ENCODE data around the gene FSD2.
"Not testable (repeated sequence)": the region's sequence is repeated elsewhere in the genome, so short reads cannot be mapped to it uniquely, and the experiment has no call there.

FSD2 gene

DNA sequence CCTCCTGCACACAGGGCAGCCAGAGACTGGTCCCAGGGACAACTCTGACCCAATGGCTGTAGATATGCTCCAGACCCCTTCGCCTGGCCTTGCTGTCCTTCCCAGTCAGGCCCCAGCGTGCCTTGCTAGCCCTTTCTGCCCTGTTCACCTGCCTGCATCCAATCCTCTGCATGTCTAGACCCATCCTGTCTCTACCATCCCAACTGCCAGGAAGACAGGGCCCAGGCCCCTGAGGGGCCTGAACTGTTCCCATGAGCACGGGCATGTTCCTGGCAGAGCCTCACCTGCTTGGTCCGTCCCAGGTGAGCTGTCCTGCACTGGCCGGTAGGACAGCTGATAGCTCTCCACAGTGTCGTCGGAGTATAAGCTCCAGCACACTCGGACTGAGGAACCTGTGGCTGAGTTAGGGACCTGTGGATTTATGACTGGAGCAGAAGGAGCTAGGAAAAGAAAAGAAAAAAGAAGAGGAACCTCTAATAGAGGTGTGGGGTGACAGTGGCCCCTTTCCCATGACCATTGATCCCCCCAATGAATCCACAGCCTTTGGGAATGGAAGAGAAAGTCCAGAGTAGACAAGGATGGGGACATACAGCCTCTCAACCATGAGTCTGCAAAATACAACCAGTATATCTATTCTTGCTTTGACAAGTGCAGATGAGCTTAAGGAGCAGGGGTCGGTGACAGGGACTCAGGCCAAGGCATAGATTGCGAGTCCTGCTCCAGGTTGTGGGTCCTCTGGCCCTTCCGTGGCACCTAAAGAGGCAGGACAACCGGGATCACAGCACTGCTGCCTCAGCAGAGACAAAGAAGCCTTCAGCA lies 33.9 kb downstream of the FSD2 start:
- no peak overlapping the region for H3K4me2 ChIP-seq (ENCODE audit: low read length)
- no peak overlapping the region for H3K9ac ChIP-seq (ENCODE audit: low read length)
- H2AFZ ChIP-seq (ENCODE audit: low read depth, low read length): no peak overlapping the region
- TF ChIP-seq EZH2phosphoT487 (IDR thresholded peaks at IDR 0.05; ENCODE audit: low read depth): no peak
- TF ChIP-seq, protein P1, sequence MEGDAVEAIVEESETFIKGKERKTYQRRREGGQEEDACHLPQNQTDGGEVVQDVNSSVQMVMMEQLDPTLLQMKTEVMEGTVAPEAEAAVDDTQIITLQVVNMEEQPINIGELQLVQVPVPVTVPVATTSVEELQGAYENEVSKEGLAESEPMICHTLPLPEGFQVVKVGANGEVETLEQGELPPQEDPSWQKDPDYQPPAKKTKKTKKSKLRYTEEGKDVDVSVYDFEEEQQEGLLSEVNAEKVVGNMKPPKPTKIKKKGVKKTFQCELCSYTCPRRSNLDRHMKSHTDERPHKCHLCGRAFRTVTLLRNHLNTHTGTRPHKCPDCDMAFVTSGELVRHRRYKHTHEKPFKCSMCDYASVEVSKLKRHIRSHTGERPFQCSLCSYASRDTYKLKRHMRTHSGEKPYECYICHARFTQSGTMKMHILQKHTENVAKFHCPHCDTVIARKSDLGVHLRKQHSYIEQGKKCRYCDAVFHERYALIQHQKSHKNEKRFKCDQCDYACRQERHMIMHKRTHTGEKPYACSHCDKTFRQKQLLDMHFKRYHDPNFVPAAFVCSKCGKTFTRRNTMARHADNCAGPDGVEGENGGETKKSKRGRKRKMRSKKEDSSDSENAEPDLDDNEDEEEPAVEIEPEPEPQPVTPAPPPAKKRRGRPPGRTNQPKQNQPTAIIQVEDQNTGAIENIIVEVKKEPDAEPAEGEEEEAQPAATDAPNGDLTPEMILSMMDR (IDR thresholded peaks at IDR 0.05; ENCODE audit: low read depth, low read length): no peak
- H3K4me1 ChIP-seq (ENCODE audit: low read length): no peaks in the 10 kb centered on the region
- H3K27me3 ChIP-seq (ENCODE audit: low read depth, low read length): no peaks in the 10 kb centered on the region
- no peaks in the 10 kb centered on the region; the same call in 1 of the 2 replicates for H4K20me1 ChIP-seq (ENCODE audit: insufficient read depth, low read length)
- no peak overlapping the region for H3K27ac ChIP-seq (ENCODE audit: low read length)
- H3K79me2 ChIP-seq (ENCODE audit: low read length): no peaks in the 10 kb centered on the region
- H3K36me3 ChIP-seq (replicated peaks; ENCODE audit: low read depth, low read length): peaks cover 6% of the 10 kb centered on the region
- no peak overlapping the region for H3K4me3 ChIP-seq (ENCODE audit: low read length)
- H3K9me3 ChIP-seq (ENCODE audit: insufficient read depth, low read length): no peaks in the 10 kb centered on the region

DNA sequence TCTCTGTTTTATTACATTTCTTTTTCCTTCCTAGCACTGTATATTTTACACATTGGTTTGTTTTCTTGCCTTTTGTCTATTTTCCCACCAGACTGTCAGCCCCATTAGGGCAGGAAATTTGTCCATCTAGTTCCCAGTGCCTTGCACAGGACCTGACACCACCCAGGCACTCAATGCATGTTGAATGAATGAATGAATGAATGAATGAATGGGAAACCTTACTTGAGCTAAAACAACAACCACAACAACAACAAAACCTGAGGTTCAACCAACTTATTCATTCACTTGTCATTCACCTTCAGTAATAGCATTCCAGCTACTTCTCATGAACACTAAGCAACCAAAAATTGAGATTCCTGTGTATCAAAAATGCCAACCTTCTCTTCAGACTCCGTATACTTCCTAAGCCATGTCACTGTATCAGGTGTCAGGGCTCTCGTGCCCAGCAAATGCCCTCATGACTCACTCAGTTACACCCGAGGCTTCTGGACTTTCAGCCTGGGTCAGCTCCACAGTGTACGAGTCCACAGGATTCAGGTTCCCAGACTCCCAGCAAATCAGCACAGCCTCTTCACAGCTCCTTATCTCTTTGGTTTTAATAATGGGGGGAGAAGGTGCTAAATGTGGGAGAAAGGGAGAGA lies 37.3 kb downstream of the FSD2 start:
- Histone ChIP-seq H3K4me3 (ENCODE audit: low read length) (no peak overlapping the region), H3K4me2 (ENCODE audit: low read length) (no peak overlapping the region), H3K9me3 (ENCODE audit: insufficient read depth, low read length) (no peaks in the 10 kb centered on the region), H3K4me1 (ENCODE audit: low read length) (no peaks in the 10 kb centered on the region), H3K27ac (ENCODE audit: low read length) (no peak overlapping the region), H4K20me1 (ENCODE audit: insufficient read depth, low read length) (no peaks in the 10 kb centered on the region; the same call in 1 of the 2 replicates), H3K9ac (ENCODE audit: low read length) (no peak overlapping the region), H3K27me3 (ENCODE audit: low read depth, low read length) (no peaks in the 10 kb centered on the region), H2AFZ (ENCODE audit: low read depth, low read length) (no peak overlapping the region), H3K36me3 (replicated peaks; ENCODE audit: low read depth, low read length) (peaks cover 11% of the 10 kb centered on the region), H3K79me2 (ENCODE audit: low read length) (no peaks in the 10 kb centered on the region)
- TF ChIP-seq EZH2phosphoT487 (IDR thresholded peaks at IDR 0.05; ENCODE audit: low read depth): no peak
- TF ChIP-seq, protein P1 (IDR thresholded peaks at IDR 0.05; ENCODE audit: low read depth, low read length): no peak

DNA sequence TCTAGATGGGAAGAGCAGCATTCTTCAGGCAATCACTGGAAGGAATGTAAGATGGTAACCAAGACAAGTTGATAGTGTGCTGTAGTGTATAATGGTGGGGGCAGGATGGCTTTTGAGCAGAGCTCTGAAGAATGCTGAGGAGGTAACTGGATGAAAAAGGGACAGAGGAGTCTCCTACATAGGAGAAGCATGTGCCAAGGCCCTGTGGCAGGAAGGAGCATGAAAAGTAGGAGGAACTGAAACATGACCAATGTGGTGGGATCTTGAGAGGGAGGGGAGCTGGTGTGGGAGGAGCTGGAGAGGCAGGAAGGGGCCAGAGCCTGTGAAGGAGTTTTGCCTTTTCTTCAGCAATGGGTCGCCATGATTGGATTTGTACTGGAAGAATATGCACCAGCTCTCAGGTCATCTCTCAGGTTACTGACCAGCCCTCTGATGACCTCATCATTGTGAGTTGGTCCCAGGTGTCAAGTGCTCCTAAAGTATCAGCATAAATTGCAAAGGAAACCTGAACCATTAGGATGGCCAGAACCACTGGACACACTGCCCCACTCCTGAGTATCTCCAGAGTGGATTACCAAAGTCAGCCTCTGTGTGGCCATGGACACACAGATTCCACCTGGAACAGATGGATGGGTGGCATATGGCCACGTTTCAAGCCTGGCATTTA lies 38.6 kb downstream of the FSD2 start:
- Histone ChIP-seq H3K79me2 (ENCODE audit: low read length) (no peaks in the 10 kb centered on the region), H3K9me3 (ENCODE audit: insufficient read depth, low read length) (no peaks in the 10 kb centered on the region), H3K36me3 (replicated peaks; ENCODE audit: low read depth, low read length) (peaks cover 11% of the 10 kb centered on the region), H4K20me1 (ENCODE audit: insufficient read depth, low read length) (no peaks in the 10 kb centered on the region; the same call in 1 of the 2 replicates), H3K27ac (ENCODE audit: low read length) (no peak overlapping the region), H3K4me1 (ENCODE audit: low read length) (no peaks in the 10 kb centered on the region), H3K9ac (ENCODE audit: low read length) (no peak overlapping the region), H3K4me2 (ENCODE audit: low read length) (no peak overlapping the region), H3K4me3 (ENCODE audit: low read length) (no peak overlapping the region), H3K27me3 (ENCODE audit: low read depth, low read length) (no peaks in the 10 kb centered on the region), H2AFZ (ENCODE audit: low read depth, low read length) (no peak overlapping the region)
- TF ChIP-seq, protein P1 (IDR thresholded peaks at IDR 0.05; ENCODE audit: low read depth, low read length): no peak
- TF ChIP-seq EZH2phosphoT487 (IDR thresholded peaks at IDR 0.05; ENCODE audit: low read depth): no peak

DNA sequence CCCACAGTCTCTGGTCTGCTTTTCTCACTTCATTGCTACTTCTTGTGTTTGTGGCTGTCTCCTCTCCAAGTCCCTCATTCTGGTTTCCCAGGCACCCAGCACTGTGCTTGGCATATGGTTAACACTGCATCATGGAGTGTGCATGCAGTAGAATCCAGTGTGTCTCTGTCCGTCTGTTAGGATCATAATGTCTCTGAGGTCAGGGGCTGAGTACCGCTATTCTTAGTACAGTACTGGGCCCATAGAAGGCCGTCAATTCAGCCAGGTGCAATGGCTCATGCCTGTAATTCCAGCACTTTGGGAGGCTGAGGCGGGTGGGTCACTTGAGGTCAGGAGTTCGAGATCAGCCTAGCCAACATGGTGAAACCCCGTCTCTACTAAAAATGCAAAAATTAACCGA lies 39.7 kb downstream of the FSD2 start:
- not testable (repeated sequence) for H3K4me2 ChIP-seq (ENCODE audit: low read length); H3K9ac ChIP-seq (ENCODE audit: low read length); H3K4me1 ChIP-seq (ENCODE audit: low read length); H3K27me3 ChIP-seq (ENCODE audit: low read depth, low read length); H3K79me2 ChIP-seq (ENCODE audit: low read length); H3K27ac ChIP-seq (ENCODE audit: low read length); H3K9me3 ChIP-seq (ENCODE audit: insufficient read depth, low read length); H2AFZ ChIP-seq (ENCODE audit: low read depth, low read length); H4K20me1 ChIP-seq (ENCODE audit: insufficient read depth, low read length); H3K4me3 ChIP-seq (ENCODE audit: low read length)
- H3K36me3 ChIP-seq (replicated peaks; ENCODE audit: low read depth, low read length): peaks cover 15% of the 10 kb centered on the region
